HepG2 (cell line): Measurements from ENCODE around the gene CD300LF. TPM values are rescaled to one million over a fixed set of nuclear protein-coding genes. Genes with fewer than 3 reads are reported as not detected.
A peak's percentile ranks its signal among the peaks of the same experiment; 100 is the strongest.

Experiments used
- ATAD3A ChIP-seq: sonication (generic); formaldehyde crosslinking; IDR thresholded peaks from 2 replicates; pipeline ENCODE4 v1.4.0; 2020; ENCODE audit warnings: missing genetic modification reagents
- BATF2 ChIP-seq: sonication (generic); formaldehyde crosslinking; IDR thresholded peaks from 2 replicates; pipeline ENCODE4 v1.8.0; 2022; ENCODE audit warnings: mild to moderate bottlenecking, missing genetic modification reagents, moderate library complexity
- CHCHD3 ChIP-seq: sonication (generic); formaldehyde crosslinking; IDR thresholded peaks from 2 replicates; pipeline ENCODE4 v1.8.0; 2022; ENCODE audit warnings: mild to moderate bottlenecking, missing genetic modification reagents, moderate library complexity
- GATA4 ChIP-seq: sonication (generic); IDR thresholded peaks from 2 replicates; pipeline ENCODE4 v1.6.1; 2016; ENCODE audit warnings: antibody characterized with exemption, low read depth, borderline replicate concordance
- NFE2 ChIP-seq: sonication (generic); formaldehyde crosslinking; IDR thresholded peaks from 2 replicates; pipeline ENCODE4 v1.4.0; 2020; ENCODE audit warnings: missing genetic modification reagents
- SMC3 ChIP-seq: IDR thresholded peaks from 2 replicates; pipeline ENCODE4 v1.6.1; 2011; ENCODE audit warnings: low read length, improper control_type of control experiment
- SNAPC5 ChIP-seq: sonication (generic); formaldehyde crosslinking; IDR thresholded peaks from 2 replicates; pipeline ENCODE4 v1.8.1; 2023; ENCODE audit warnings: mild to moderate bottlenecking, missing genetic modification reagents, borderline replicate concordance
- SRSF9 ChIP-seq: fragments of 200-400 bp; formaldehyde crosslinking; IDR thresholded peaks from 2 replicates; pipeline ENCODE4 v1.6.1; 2018; ENCODE audit warnings: borderline replicate concordance, mild to moderate bottlenecking, low read depth, low read length; ENCODE audit not compliant: insufficient read depth, poor library complexity, severe bottlenecking
- SUZ12 ChIP-seq: fragments of 150-350 bp; IDR thresholded peaks from 2 replicates; pipeline ENCODE4 v1.6.1; 2014; ENCODE audit warnings: low read depth, low read length
- TCF12 ChIP-seq, 2 experiments: fragments of 450-650 bp in 1 of 2; sonication (generic) in 1 of 2; formaldehyde crosslinking in 1 of 2; IDR thresholded peaks; 2 replicates each; pipeline versions ENCODE4 v1.6.1 to v1.8.0; 2017 to 2022; ENCODE audit warnings: antibody characterized with exemption in 1 of 2, mild to moderate bottlenecking in 1 of 2, missing genetic modification reagents in 1 of 2, moderate library complexity in 1 of 2
- UBTF ChIP-seq: sonication (generic); formaldehyde crosslinking; IDR thresholded peaks from 2 replicates; pipeline ENCODE4 v1.4.0; 2020; ENCODE audit warnings: mild to moderate bottlenecking, missing genetic modification reagents
- ZBTB37 ChIP-seq: sonication (generic); formaldehyde crosslinking; IDR thresholded peaks from 2 replicates; pipeline ENCODE4 v1.4.0; 2020; ENCODE audit warnings: mild to moderate bottlenecking, missing genetic modification reagents
- ZMYM2 ChIP-seq: sonication (generic); formaldehyde crosslinking; IDR thresholded peaks from 2 replicates; pipeline ENCODE4 v1.8.0; 2022; ENCODE audit warnings: mild to moderate bottlenecking, missing genetic modification reagents
- ZNF441 ChIP-seq: sonication (generic); formaldehyde crosslinking; IDR thresholded peaks from 2 replicates; pipeline ENCODE4 v1.7.0; 2021; ENCODE audit warnings: missing genetic modification reagents, borderline replicate concordance
- ZNF512 ChIP-seq: sonication (generic); formaldehyde crosslinking; IDR thresholded peaks from 2 replicates; pipeline ENCODE4 v1.4.0; 2020; ENCODE audit warnings: mild to moderate bottlenecking, missing genetic modification reagents
- ZNF546 ChIP-seq: sonication (generic); formaldehyde crosslinking; conservative IDR thresholded peaks from 2 replicates; pipeline ENCODE4 v1.8.1; 2023; ENCODE audit warnings: mild to moderate bottlenecking, missing genetic modification reagents
- ZNF639 ChIP-seq: conservative IDR thresholded peaks from 2 replicates; pipeline ENCODE4 v1.6.1; 2018; ENCODE audit warnings: missing genetic modification reagents
- ZNF782 ChIP-seq: sonication (generic); formaldehyde crosslinking; IDR thresholded peaks from 2 replicates; pipeline ENCODE4 v1.4.0; 2020; ENCODE audit warnings: missing genetic modification reagents, mild to moderate bottlenecking, borderline replicate concordance
- ZNF816 ChIP-seq: sonication (generic); formaldehyde crosslinking; IDR thresholded peaks from 2 replicates; pipeline ENCODE4 v1.8.0; 2022; ENCODE audit warnings: missing genetic modification reagents, mild to moderate bottlenecking, borderline replicate concordance
- polyA plus RNA-seq, 8 experiments: library from polyadenylated mRNA; depleted of rRNA in 3 of 8; stranded (reverse) in 7 of 8; unstranded in 1 of 8; fragments of >200 nt; fragmentation: Illumina TruSeq in 4 of 8; extraction: Trizol in 4 of 8; gene quantifications; 2 replicates each; pipeline versions ENCODE4 v1.2.1 to v1.2.3, GENCODE V29; 2011 to 2016; ENCODE audit warnings: low read depth in 4 of 8, missing spikeins in 1 of 8, mixed read lengths in 1 of 8; ENCODE audit not compliant: insufficient read depth in 1 of 8
- total RNA-seq, 5 experiments: library from RNA; depleted of rRNA; stranded (reverse); fragments of >200 nt; fragmentation: Illumina TruSeq; extraction: Trizol; gene quantifications; 2 replicates each; pipeline ENCODE4 v1.2.3, GENCODE V29; 2016; ENCODE audit warnings: low read depth in 1 of 5

Gene CD300LF
- total and polyA plus RNA-seq, 2 of the 13 experiments (the other 11 are each of a cell fraction or from before 2014, with no cell fraction given), result not detected

- TF ChIP-seq ZBTB37 (no peak), SNAPC5 (no peak), UBTF (CRISPR knock-in tag) (no peak; the same call in 1 of the 2 replicates), ZNF639 (CRISPR knock-in tag) (no peak), TCF12 (IDR thresholded peaks at IDR 0.05) (no peak), TCF12 (CRISPR knock-in tag; IDR thresholded peaks at IDR 0.05) (no peak), SMC3 (peak; percentile 98), SUZ12 (no peak), BATF2 (no peak), CHCHD3 (CRISPR knock-in tag) (no peak), GATA4 (no peak), SRSF9 (no peak), ZNF546 (CRISPR knock-in tag) (no peak), ZNF441 (CRISPR knock-in tag) (no peak), NFE2 (CRISPR knock-in tag) (no peak), ZMYM2 (CRISPR knock-in tag) (no peak), ZNF782 (0 out of 2 replicates have a peak, but pooled peaks have one; percentile 20), ZNF816 (no peak), ZNF512 (CRISPR knock-in tag) (no peak), ATAD3A (CRISPR knock-in tag) (no peak)
These were observed 32.2 kb upstream of the CD300LF start (continued) for GRCh38 chr17:74744714-74745547.
